ENCODE measurements around the gene NTN4. TPM values are rescaled to one million over a fixed set of nuclear protein-coding genes. Genes with fewer than 3 reads are reported as not detected.

Gene NTN4
- total RNA-seq, 4 donors from 2014 or later = 6.7 to 25.9 (median 16.7) TPM

DNA sequence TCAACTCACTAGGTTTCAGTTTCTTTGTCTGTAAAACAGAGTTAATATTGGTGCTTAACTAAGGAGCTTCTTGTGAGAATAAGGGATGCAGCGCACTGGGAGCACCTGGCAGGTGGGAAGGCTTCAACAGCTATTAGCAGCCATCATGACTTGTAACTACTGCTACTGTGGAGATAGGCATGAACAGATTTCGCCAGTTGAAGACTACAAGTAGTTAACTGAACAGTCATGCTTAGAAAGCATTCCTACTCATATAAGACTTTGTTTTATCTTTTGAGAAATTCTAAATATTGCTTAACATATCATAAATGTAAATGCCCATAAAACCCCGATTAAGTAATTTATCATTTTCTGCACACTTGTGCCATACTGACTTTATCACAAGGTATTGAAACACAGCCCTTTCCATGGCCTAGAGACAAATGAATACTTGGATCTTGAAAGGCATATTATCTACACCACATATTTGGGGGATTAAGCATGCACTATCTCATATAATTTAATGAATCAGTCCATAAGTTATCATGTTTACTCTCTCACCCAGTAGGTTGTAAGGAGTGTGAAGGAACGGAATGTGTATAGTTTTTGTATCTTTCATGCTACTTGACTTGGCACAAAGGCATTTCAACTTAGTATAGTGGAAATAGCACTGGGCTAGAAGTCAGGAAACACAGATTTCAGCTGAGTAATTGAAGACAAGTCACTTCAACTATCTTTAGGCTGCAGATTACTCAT lies 16.1 kb downstream of the NTN4 start:
- Histone ChIP-seq H3K4me3 (no peak overlapping the region), H3K9me3 (no peaks in the 10 kb centered on the region), H3K27me3 (no peaks in the 10 kb centered on the region), H3K36me3 (no peaks in the 10 kb centered on the region), H3K27ac (no peak overlapping the region), H3K4me1 (no peaks in the 10 kb centered on the region)
- intact Hi-C loops (cut with DNase I; ENCODE audit: low total_unique reads) (no loop called here), in situ Hi-C loops (cut with MboI; ENCODE audit: low pct_ligation_motif_present in 1 of 4, low pct_unique_long_range_greater_than_20kb in 1 of 4, low sequenced_read_pairs in 3 of 4) (no loop called here)
- TF ChIP-seq POLR2AphosphoS5 (IDR thresholded peaks at IDR 0.05) (no peak), EP300 (IDR thresholded peaks at IDR 0.05; ENCODE audit: low read depth) (no peak)
- TF ChIP-seq, protein P1, sequence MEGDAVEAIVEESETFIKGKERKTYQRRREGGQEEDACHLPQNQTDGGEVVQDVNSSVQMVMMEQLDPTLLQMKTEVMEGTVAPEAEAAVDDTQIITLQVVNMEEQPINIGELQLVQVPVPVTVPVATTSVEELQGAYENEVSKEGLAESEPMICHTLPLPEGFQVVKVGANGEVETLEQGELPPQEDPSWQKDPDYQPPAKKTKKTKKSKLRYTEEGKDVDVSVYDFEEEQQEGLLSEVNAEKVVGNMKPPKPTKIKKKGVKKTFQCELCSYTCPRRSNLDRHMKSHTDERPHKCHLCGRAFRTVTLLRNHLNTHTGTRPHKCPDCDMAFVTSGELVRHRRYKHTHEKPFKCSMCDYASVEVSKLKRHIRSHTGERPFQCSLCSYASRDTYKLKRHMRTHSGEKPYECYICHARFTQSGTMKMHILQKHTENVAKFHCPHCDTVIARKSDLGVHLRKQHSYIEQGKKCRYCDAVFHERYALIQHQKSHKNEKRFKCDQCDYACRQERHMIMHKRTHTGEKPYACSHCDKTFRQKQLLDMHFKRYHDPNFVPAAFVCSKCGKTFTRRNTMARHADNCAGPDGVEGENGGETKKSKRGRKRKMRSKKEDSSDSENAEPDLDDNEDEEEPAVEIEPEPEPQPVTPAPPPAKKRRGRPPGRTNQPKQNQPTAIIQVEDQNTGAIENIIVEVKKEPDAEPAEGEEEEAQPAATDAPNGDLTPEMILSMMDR (IDR thresholded peaks at IDR 0.05) = no peak
- 87 to 93% methylated on average over 3 to 4 of the region's 4 CpGs for WGBS, 2 donors (ENCODE audit: low coverage in 1 of 2)
- no peak for DNase-seq

DNA sequence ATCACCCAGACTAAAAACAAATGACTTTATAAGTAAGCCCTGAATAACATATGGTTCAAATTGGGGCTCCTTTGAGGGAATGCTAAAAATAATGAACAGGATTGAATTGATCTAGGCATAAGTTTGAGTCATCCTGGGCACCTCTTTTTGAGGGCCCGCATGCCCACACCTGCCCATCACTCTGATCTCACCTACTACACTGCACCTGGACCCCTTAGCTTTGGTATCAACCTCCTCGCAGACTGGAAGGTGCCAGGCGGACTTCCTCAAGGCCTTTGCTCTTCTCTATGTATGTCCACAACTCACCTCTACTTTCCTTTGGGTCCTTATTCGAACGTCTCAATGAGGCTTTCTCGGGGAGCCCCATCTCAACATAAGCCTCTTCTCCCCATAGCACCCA lies 17.2 kb downstream of the NTN4 start:
- no peak for DNase-seq
- intact Hi-C loops (cut with DNase I; ENCODE audit: low total_unique reads) = no loop called here
- 95 to 100% methylated on average over 3 to 6 of the region's 6 CpGs for WGBS, 2 donors (ENCODE audit: low coverage in 1 of 2)

DNA sequence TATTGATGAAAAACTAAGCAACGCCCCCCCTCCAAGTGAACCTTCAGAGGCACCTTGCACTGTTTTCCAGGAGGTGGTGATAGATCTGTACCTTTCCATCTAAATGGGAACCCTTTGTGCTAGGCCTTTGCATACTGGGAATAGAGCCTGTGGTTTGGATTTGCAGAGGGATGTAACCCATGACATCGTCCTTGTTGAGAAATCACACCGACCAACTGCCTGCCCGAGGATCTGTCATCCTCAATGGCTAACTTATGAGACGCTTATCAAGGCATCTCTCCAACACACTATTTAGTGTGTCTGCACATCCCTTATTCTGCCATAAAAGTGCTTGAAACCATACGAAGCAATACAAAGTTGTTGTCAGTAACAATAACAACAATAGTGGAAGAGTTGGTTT lies 22.9 kb downstream of the NTN4 start:
- WGBS, 2 donors (ENCODE audit: low coverage in 1 of 2) = 70 to 93% methylated on average over 5 to 6 of the region's 6 CpGs
- no peak for DNase-seq
- no peak for TF ChIP-seq POLR2A (IDR thresholded peaks at IDR 0.05)
- TF ChIP-seq, protein P1 (IDR thresholded peaks at IDR 0.05) = no peak
- no peak for TF ChIP-seq EP300 (IDR thresholded peaks at IDR 0.05; ENCODE audit: low read depth)
- no peak for TF ChIP-seq POLR2AphosphoS5 (IDR thresholded peaks at IDR 0.05)
- H3K9me3 ChIP-seq = no peaks in the 10 kb centered on the region
- intact Hi-C loops (cut with DNase I; ENCODE audit: low total_unique reads) = no loop called here
- in situ Hi-C loops (cut with MboI; ENCODE audit: low pct_ligation_motif_present in 1 of 4, low pct_unique_long_range_greater_than_20kb in 1 of 4, low sequenced_read_pairs in 3 of 4) = no loop called here
- H3K27ac ChIP-seq = no peak overlapping the region
- peaks cover 0 to 7% (median 3%) of the 10 kb centered on the region in 4 donors for H3K4me1 ChIP-seq
- H3K4me3 ChIP-seq = no peak overlapping the region
- H3K36me3 ChIP-seq = no peaks in the 10 kb centered on the region
- no peaks in the 10 kb centered on the region for H3K27me3 ChIP-seq

More for the DNA sequence above, 17.2 kb downstream of the NTN4 start:
- in situ Hi-C loops (cut with MboI; ENCODE audit: low pct_ligation_motif_present in 1 of 4, low pct_unique_long_range_greater_than_20kb in 1 of 4, low sequenced_read_pairs in 3 of 4) = no loop called here
- no peaks in the 10 kb centered on the region for H3K36me3 ChIP-seq
- H3K4me3 ChIP-seq = no peak overlapping the region
- no peak for TF ChIP-seq EP300 (IDR thresholded peaks at IDR 0.05; ENCODE audit: low read depth)
- no peak for TF ChIP-seq POLR2AphosphoS5 (IDR thresholded peaks at IDR 0.05)
- TF ChIP-seq, protein P1 (IDR thresholded peaks at IDR 0.05) = no peak
- TF ChIP-seq POLR2A (IDR thresholded peaks at IDR 0.05) = no peak
- no peak overlapping the region for H3K27ac ChIP-seq
- H3K4me1 ChIP-seq = no peaks in the 10 kb centered on the region
- H3K9me3 ChIP-seq = no peaks in the 10 kb centered on the region
- no peaks in the 10 kb centered on the region for H3K27me3 ChIP-seq

- no peak for TF ChIP-seq EP300 (IDR thresholded peaks at IDR 0.05; ENCODE audit: low read depth)
- no peak for TF ChIP-seq POLR2AphosphoS5 (IDR thresholded peaks at IDR 0.05)
- TF ChIP-seq, protein P1 (IDR thresholded peaks at IDR 0.05) = no peak
- no peak for TF ChIP-seq POLR2A (IDR thresholded peaks at IDR 0.05)
- H3K9me3 ChIP-seq = no peaks in the 10 kb centered on the region
- 73% methylated on average over 7 of the region's 7 CpGs for WGBS, 2 donors (ENCODE audit: low coverage in 1 of 2)
- H3K4me1 ChIP-seq = peaks cover 0 to 7% (median 3%) of the 10 kb centered on the region in 4 donors
- no peak overlapping the region for H3K27ac ChIP-seq
- no peak overlapping the region for H3K4me3 ChIP-seq
- intact Hi-C loops (cut with DNase I; ENCODE audit: low total_unique reads) = no loop called here
- in situ Hi-C loops (cut with MboI; ENCODE audit: low pct_ligation_motif_present in 1 of 4, low pct_unique_long_range_greater_than_20kb in 1 of 4, low sequenced_read_pairs in 3 of 4) = no loop called here
- no peaks in the 10 kb centered on the region for H3K36me3 ChIP-seq
- H3K27me3 ChIP-seq = no peaks in the 10 kb centered on the region
- DNase-seq = no peak
Measured at GRCh38 chr12:95766356-95767019, 24.1 kb downstream of the NTN4 start.
